ENCODE results near the gene CNTN2.

Gene CNTN2

DNA sequence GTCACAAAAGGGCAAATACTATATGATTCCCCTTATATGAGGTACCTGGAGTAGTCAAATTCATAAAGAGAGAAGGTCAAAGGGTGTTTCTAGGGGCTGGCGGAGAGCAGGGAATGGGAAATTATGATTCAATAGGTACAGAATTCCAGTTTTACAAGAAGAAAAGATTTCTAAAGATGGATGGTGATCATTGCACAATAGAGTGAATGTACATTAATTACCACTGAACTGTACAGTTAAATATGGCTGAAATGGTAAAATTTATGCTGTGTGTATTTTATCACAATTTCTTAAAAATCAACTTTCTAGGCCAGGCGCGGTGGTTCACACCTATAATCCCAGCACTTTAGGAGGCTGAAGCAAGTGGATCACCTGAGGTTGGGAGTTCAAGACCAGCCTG lies 59.4 kb downstream of the CNTN2 start:
- H3K4me3 ChIP-seq (replicated peaks in 1 of 2; ENCODE audit: low read depth in 2 of 2, low read length in 2 of 2), result no peak overlapping the region
- no peak for DNase-seq (ENCODE audit: low read depth in 2 of 2)
- TF ChIP-seq, protein P1, sequence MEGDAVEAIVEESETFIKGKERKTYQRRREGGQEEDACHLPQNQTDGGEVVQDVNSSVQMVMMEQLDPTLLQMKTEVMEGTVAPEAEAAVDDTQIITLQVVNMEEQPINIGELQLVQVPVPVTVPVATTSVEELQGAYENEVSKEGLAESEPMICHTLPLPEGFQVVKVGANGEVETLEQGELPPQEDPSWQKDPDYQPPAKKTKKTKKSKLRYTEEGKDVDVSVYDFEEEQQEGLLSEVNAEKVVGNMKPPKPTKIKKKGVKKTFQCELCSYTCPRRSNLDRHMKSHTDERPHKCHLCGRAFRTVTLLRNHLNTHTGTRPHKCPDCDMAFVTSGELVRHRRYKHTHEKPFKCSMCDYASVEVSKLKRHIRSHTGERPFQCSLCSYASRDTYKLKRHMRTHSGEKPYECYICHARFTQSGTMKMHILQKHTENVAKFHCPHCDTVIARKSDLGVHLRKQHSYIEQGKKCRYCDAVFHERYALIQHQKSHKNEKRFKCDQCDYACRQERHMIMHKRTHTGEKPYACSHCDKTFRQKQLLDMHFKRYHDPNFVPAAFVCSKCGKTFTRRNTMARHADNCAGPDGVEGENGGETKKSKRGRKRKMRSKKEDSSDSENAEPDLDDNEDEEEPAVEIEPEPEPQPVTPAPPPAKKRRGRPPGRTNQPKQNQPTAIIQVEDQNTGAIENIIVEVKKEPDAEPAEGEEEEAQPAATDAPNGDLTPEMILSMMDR (IDR thresholded peaks at IDR 0.05; ENCODE audit: low read depth, low read length), result no peak

DNA sequence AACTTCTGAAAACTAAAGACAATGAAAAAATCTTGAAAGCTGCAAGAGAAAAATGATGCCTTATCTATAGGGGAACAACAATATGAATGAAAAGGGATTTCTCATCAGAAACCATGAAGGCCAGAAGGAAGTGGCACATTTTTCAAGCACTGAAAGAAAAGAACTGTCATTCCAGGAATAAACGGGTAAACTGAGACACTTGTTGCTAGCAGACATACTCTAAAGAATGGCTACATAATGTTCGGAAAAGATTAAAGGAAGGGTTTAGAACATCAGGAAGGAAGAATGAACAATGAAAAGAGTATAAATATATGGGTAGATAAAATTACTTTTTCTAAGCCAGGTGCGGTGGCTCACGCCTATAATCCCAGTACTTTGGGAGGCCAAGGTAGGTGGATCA lies 64.3 kb downstream of the CNTN2 start:
- no peak for DNase-seq (ENCODE audit: low read depth in 2 of 2)
- no peak overlapping the region for H3K4me3 ChIP-seq (replicated peaks in 1 of 2; ENCODE audit: low read depth in 2 of 2, low read length in 2 of 2)
- TF ChIP-seq, protein P1 (IDR thresholded peaks at IDR 0.05; ENCODE audit: low read depth, low read length), result no peak

DNA sequence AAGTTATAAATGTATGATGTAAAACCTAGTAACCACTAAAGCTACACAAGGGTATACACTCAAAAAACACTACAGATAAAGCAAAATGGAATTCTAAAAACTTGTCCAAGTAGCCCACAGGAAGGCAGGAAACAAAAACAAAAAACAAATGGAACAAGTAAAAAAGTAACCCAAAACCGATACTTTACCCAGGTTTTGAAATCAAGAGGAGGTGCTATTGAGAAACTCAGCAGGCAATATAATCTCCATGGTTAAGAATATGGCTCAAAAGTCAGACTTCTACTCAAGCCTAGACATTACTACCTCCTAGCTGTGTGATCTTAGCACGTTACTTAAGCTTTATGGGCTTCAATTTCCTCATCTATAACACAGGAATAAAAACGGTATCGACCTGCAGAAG lies 65.5 kb downstream of the CNTN2 start:
- TF ChIP-seq, protein P1 (IDR thresholded peaks at IDR 0.05; ENCODE audit: low read depth, low read length), result no peak
- DNase-seq (ENCODE audit: low read depth in 2 of 2), result no peak
- H3K4me3 ChIP-seq (replicated peaks in 1 of 2; ENCODE audit: low read depth in 2 of 2, low read length in 2 of 2), result no peak overlapping the region

GRCh38 chr1:205109269-205109668 lies 66.3 kb downstream of the CNTN2 start:
- TF ChIP-seq, protein P1 (IDR thresholded peaks at IDR 0.05; ENCODE audit: low read depth, low read length), result no peak
- DNase-seq (ENCODE audit: low read depth in 2 of 2), result no peak
- H3K4me3 ChIP-seq (replicated peaks in 1 of 2; ENCODE audit: low read depth in 2 of 2, low read length in 2 of 2), result no peak overlapping the region

GRCh38 chr1:205109711-205110110 lies 66.7 kb downstream of the CNTN2 start:
- TF ChIP-seq, protein P1 (IDR thresholded peaks at IDR 0.05; ENCODE audit: low read depth, low read length), result no peak
- DNase-seq (ENCODE audit: low read depth in 2 of 2), result no peak
- H3K4me3 ChIP-seq (replicated peaks in 1 of 2; ENCODE audit: low read depth in 2 of 2, low read length in 2 of 2), result no peak overlapping the region

GRCh38 chr1:205111354-205111753 lies 68.3 kb downstream of the CNTN2 start:
- H3K4me3 ChIP-seq (replicated peaks in 1 of 2; ENCODE audit: low read depth in 2 of 2, low read length in 2 of 2), result no peak overlapping the region
- no peak for DNase-seq (ENCODE audit: low read depth in 2 of 2)
- TF ChIP-seq, protein P1 (IDR thresholded peaks at IDR 0.05; ENCODE audit: low read depth, low read length), result no peak

DNA sequence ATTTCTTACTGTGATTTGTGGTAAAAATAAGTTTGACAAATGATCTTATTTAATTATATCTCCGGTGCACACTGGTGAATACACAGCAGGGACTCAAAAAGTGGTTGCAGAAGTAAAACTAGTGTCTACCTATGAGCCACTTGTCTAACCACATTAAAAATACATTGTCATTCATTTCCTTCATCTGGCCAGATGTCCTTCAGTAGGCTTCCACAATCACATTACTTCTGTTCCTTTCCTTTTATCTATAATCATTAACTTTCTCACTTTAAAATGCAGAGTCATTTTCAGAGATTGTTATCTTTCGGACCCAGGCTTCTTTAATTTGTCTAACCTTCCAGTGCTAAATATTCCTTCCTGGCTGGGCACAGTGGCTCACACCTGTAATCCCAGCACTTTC lies 75.7 kb downstream of the CNTN2 start:
- no peak overlapping the region for H3K4me3 ChIP-seq (replicated peaks in 1 of 2; ENCODE audit: low read depth in 2 of 2, low read length in 2 of 2)
- TF ChIP-seq, protein P1 (IDR thresholded peaks at IDR 0.05; ENCODE audit: low read depth, low read length), result no peak
- DNase-seq (ENCODE audit: low read depth in 2 of 2), result no peak

Data from cardiac fibroblast (primary cell).